ENCODE results near the gene CATSPERE. TPM values are rescaled to one million over a fixed set of nuclear protein-coding genes. Genes with fewer than 3 reads are reported as not detected.

CATSPERE gene
- total and polyA plus RNA-seq, 2 donors (not counting 3 experiments of a cell fraction or from before 2014, with no cell fraction given), result 0.61 to 1.9 TPM

DNA sequence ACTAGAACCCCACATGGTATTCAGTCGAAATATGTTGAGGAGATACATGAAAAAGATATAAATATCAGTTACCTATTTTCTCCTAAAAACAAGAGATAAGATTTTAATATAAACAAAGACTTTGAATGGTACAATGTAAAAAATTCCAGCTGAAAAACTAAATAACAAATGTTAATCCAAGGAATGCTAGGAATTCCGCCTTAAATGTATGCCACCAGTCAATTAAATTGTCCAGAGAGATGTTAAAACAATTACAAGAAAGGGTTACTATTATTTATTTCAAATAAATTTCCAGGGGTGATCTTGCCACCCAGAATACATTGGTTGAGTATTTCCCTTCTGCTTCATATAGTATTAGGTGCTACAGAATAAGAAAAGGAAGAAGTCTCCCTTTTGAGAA is 13.5 kb upstream of the CATSPERE start:
- H3K9me1 ChIP-seq (replicated peaks; ENCODE audit: control insufficient read depth, extremely low read depth, insufficient read depth, low read length), result no peaks in the 10 kb centered on the region
- no TSS peak for BruUV-seq (replicated peaks)
- H3K4me2 ChIP-seq (ENCODE audit: insufficient read depth, low read length), result peak overlapping the region; percentile 95
- dilution Hi-C loops (cut with MboI; ENCODE audit: extremely low pct_ligation_motif_present, low sequenced_read_pairs), result no loop called here
- H3K9me3 ChIP-seq (replicated peaks; ENCODE audit: control insufficient read depth, insufficient read depth, low read length), result no peaks in the 10 kb centered on the region
- DNase-seq (ENCODE audit: low read depth, low spot score) (peak; percentile 41), FAIRE-seq (no peak)
- POLR2A ChIA-PET, result no interaction called here
- no peak overlapping the region for H2AFZ ChIP-seq (ENCODE audit: low read depth, low read length)
- H3K27me3 ChIP-seq (ENCODE audit: control insufficient read depth in 2 of 2, insufficient read depth in 2 of 2, low read length in 2 of 2), result no peaks in the 10 kb centered on the region
- peak overlapping the region; percentile 95 for H3K9ac ChIP-seq (replicated peaks; ENCODE audit: extremely low read depth, insufficient read depth, low read length)
- intact Hi-C loops (cut with micrococcal nuclease), result loop anchor here (10.0 kb wide), 1 partner anchor 603 kb away; no protein-coding TSS in a partner anchor
- TF ChIP-seq EZH2 (IDR thresholded peaks at IDR 0.05; ENCODE audit: borderline replicate concordance, low read depth, low read length, severe bottlenecking) (no peak), GATA2 (IDR thresholded peaks at IDR 0.05; ENCODE audit: insufficient read depth, insufficient read length, low read depth, low read length) (no peak), JUN (IDR thresholded peaks at IDR 0.05; ENCODE audit: borderline replicate concordance, insufficient read depth, insufficient read length, low read depth) (no peak), FOS (IDR thresholded peaks at IDR 0.05; ENCODE audit: borderline replicate concordance, insufficient read depth, low read length) (no peak), MYC (IDR thresholded peaks at IDR 0.05; ENCODE audit: low read depth, low read length) (no peak), POLR2A (IDR thresholded peaks at IDR 0.05; ENCODE audit: low read depth, low read length) (no peak), POLR2AphosphoS5 (IDR thresholded peaks at IDR 0.05; ENCODE audit: insufficient read depth, low read depth, low read length) (no peak)
- TF ChIP-seq, protein P1, sequence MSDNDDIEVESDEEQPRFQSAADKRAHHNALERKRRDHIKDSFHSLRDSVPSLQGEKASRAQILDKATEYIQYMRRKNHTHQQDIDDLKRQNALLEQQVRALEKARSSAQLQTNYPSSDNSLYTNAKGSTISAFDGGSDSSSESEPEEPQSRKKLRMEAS (IDR thresholded peaks at IDR 0.05; ENCODE audit: insufficient read depth, insufficient read length), result no peak
- TF ChIP-seq, protein P2, sequence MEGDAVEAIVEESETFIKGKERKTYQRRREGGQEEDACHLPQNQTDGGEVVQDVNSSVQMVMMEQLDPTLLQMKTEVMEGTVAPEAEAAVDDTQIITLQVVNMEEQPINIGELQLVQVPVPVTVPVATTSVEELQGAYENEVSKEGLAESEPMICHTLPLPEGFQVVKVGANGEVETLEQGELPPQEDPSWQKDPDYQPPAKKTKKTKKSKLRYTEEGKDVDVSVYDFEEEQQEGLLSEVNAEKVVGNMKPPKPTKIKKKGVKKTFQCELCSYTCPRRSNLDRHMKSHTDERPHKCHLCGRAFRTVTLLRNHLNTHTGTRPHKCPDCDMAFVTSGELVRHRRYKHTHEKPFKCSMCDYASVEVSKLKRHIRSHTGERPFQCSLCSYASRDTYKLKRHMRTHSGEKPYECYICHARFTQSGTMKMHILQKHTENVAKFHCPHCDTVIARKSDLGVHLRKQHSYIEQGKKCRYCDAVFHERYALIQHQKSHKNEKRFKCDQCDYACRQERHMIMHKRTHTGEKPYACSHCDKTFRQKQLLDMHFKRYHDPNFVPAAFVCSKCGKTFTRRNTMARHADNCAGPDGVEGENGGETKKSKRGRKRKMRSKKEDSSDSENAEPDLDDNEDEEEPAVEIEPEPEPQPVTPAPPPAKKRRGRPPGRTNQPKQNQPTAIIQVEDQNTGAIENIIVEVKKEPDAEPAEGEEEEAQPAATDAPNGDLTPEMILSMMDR (IDR thresholded peaks at IDR 0.05; ENCODE audit: extremely low read depth in 1 of 2, insufficient read depth in 1 of 2, low read depth in 1 of 2, low read length in 2 of 2), result no peak
- H3K79me2 ChIP-seq (ENCODE audit: control insufficient read depth, insufficient read depth, low read length), result peaks cover 89% of the 10 kb centered on the region
- H3K36me3 ChIP-seq (ENCODE audit: control insufficient read depth in 2 of 2, extremely low read depth in 1 of 2, insufficient read depth in 2 of 2, low read length in 2 of 2), result peaks cover 0 to 4% of the 10 kb centered on the region in 2 experiments
- peak overlapping the region in 1 of 3 experiments; percentile 92 for H3K4me3 ChIP-seq (replicated peaks in 1 of 3; ENCODE audit: insufficient read depth in 1 of 3, low read depth in 1 of 3, low read length in 3 of 3)
- H4K20me1 ChIP-seq (replicated peaks; ENCODE audit: control insufficient read depth, extremely low read depth, insufficient read depth, low read length), result no peaks in the 10 kb centered on the region
- H3K4me1 ChIP-seq (ENCODE audit: control insufficient read depth, extremely low read depth, insufficient read depth, low read length), result peaks cover 65% of the 10 kb centered on the region
- H3K27ac ChIP-seq (ENCODE audit: insufficient read depth, low read depth, low read length), result peak overlapping the region; percentile 63
- CTCF ChIA-PET, result interaction anchor here (1.7 to 3.4 kb wide), 4 partner anchors 9 to 33 kb away, joined by 5 to 15 read pairs (median 10); no protein-coding TSS in a partner anchor

All from endothelial cell of umbilical vein (primary cell).